ENCODE results near the gene MAEA.

Gene MAEA

GRCh38 chr4:1244081-1244977 lies 45.4 kb upstream of the MAEA start:
- Histone ChIP-seq H3K36me3 (peaks cover 21 to 49% (median 33%) of the 10 kb centered on the region in 11 experiments), H3K27me3 (no peaks in the 10 kb centered on the region), H3K4me3 (peak overlapping the region in 3 of 10 experiments; percentile 12 to 33 (median 28); a peak in 3 of 20 replicates), H3K4me2 (peak overlapping the region; percentile 90 to 100 (median 100)), H3K9me3 (replicated peaks in 1 of 11) (no peaks in the 10 kb centered on the region), H3K4me1 (peaks cover 44 to 58% (median 53%) of the 10 kb centered on the region in 10 experiments), H3K27ac (peak overlapping the region in 10 of 11 experiments; percentile 2 to 98 (median 75); a peak in 18 of 22 replicates), H3K9ac (peak overlapping the region in 10 of 11 experiments; percentile 42 to 99 (median 97); a peak in 19 of 22 replicates), H4K20me1 (peaks cover 79 to 89% (median 81%) of the 10 kb centered on the region in 11 experiments)
- no peak for TF ChIP-seq Cebpa-rat (IDR thresholded peaks at IDR 0.05)

GRCh38 chr4:1244978-1245471 lies 44.7 kb upstream of the MAEA start:
- peaks cover 14 to 42% (median 26%) of the 10 kb centered on the region in 11 experiments for H3K36me3 ChIP-seq
- TF ChIP-seq Cebpa-rat (IDR thresholded peaks at IDR 0.05), result no peak
- peak overlapping the region in 8 of 11 experiments; percentile 66 to 98 (median 77); a peak in 13 of 22 replicates for H3K27ac ChIP-seq
- H3K4me1 ChIP-seq, result peaks cover 48 to 63% (median 57%) of the 10 kb centered on the region in 10 experiments
- H3K27me3 ChIP-seq, result no peaks in the 10 kb centered on the region
- H3K9ac ChIP-seq, result peak overlapping the region in 10 of 11 experiments; percentile 51 to 99 (median 98); a peak in 17 of 22 replicates
- peak overlapping the region; percentile 90 to 100 (median 100) for H3K4me2 ChIP-seq
- peaks cover 72 to 82% (median 74%) of the 10 kb centered on the region in 11 experiments for H4K20me1 ChIP-seq
- peak overlapping the region in 1 of 10 experiments; percentile 12; a peak in 2 of 20 replicates for H3K4me3 ChIP-seq
- H3K9me3 ChIP-seq (replicated peaks in 1 of 11), result no peaks in the 10 kb centered on the region

GRCh38 chr4:1245481-1246051 lies 44.1 kb upstream of the MAEA start:
- Histone ChIP-seq H3K27me3 (no peaks in the 10 kb centered on the region), H3K4me1 (peaks cover 53 to 68% (median 63%) of the 10 kb centered on the region in 10 experiments), H3K4me2 (peak overlapping the region; percentile 90 to 100 (median 100)), H3K9ac (peak overlapping the region; percentile 91 to 99 (median 98); a peak in 21 of 22 replicates), H3K27ac (peak overlapping the region in 7 of 11 experiments; percentile 96 to 98 (median 98); a peak in 11 of 22 replicates), H3K36me3 (peaks cover 11 to 41% (median 21%) of the 10 kb centered on the region in 11 experiments), H3K9me3 (replicated peaks in 1 of 11) (peaks cover 0 to 3% (median 1%) of the 10 kb centered on the region in 11 experiments; a peak in 10 of 22 replicates), H4K20me1 (peaks cover 68 to 77% (median 70%) of the 10 kb centered on the region in 11 experiments), H3K4me3 (peak overlapping the region; percentile 86 to 94 (median 90); a peak in 17 of 20 replicates)
- TF ChIP-seq Cebpa-rat (IDR thresholded peaks at IDR 0.05), result no peak

GRCh38 chr4:1246111-1246881 lies 43.4 kb upstream of the MAEA start:
- Histone ChIP-seq H3K9ac (peak overlapping the region; percentile 91 to 99 (median 98)), H3K27ac (peak overlapping the region in 10 of 11 experiments; percentile 95 to 98 (median 98); a peak in 18 of 22 replicates), H3K4me2 (peak overlapping the region; percentile 90 to 100 (median 100)), H3K36me3 (peaks cover 9 to 41% (median 21%) of the 10 kb centered on the region in 11 experiments), H4K20me1 (peaks cover 61 to 70% (median 62%) of the 10 kb centered on the region in 11 experiments), H3K27me3 (no peaks in the 10 kb centered on the region), H3K9me3 (replicated peaks in 1 of 11) (peaks cover 4 to 10% (median 8%) of the 10 kb centered on the region in 11 experiments; a peak in 20 of 22 replicates), H3K4me3 (peak overlapping the region; percentile 86 to 94 (median 90)), H3K4me1 (peaks cover 57 to 76% (median 69%) of the 10 kb centered on the region in 10 experiments)
- no peak for TF ChIP-seq Cebpa-rat (IDR thresholded peaks at IDR 0.05)

- no peak for TF ChIP-seq Cebpa-rat (IDR thresholded peaks at IDR 0.05)
- H3K4me3 ChIP-seq, result peak overlapping the region; percentile 86 to 94 (median 90)
- no peaks in the 10 kb centered on the region for H3K27me3 ChIP-seq
- peak overlapping the region; percentile 90 to 100 (median 100) for H3K4me2 ChIP-seq
- H3K9me3 ChIP-seq (replicated peaks in 1 of 11), result peaks cover 13 to 19% (median 17%) of the 10 kb centered on the region in 11 experiments; a peak in 20 of 22 replicates
- H3K27ac ChIP-seq, result peak overlapping the region; percentile 93 to 98 (median 97)
- peak overlapping the region; percentile 91 to 99 (median 98) for H3K9ac ChIP-seq
- H3K4me1 ChIP-seq, result peaks cover 57 to 73% (median 69%) of the 10 kb centered on the region in 10 experiments
- peaks cover 52 to 61% (median 54%) of the 10 kb centered on the region in 11 experiments for H4K20me1 ChIP-seq
- peaks cover 11 to 41% (median 23%) of the 10 kb centered on the region in 11 experiments; a peak in 20 of 22 replicates for H3K36me3 ChIP-seq
These were observed 42.5 kb upstream of the MAEA start for GRCh38 chr4:1246901-1247863.

- no peak for TF ChIP-seq Cebpa-rat (IDR thresholded peaks at IDR 0.05)
These were observed 41.8 kb upstream of the MAEA start for GRCh38 chr4:1247864-1248244.

More at GRCh38 chr4:1247864-1248244, 41.8 kb upstream of the MAEA start:
- Histone ChIP-seq H3K9ac (peak overlapping the region; percentile 91 to 99 (median 98)), H3K9me3 (replicated peaks in 1 of 11) (peaks cover 18 to 26% (median 24%) of the 10 kb centered on the region in 11 experiments), H3K4me3 (peak overlapping the region; percentile 86 to 94 (median 90)), H3K27ac (peak overlapping the region; percentile 93 to 98 (median 97)), H3K36me3 (peaks cover 13 to 39% (median 23%) of the 10 kb centered on the region in 11 experiments; a peak in 20 of 22 replicates), H3K27me3 (no peaks in the 10 kb centered on the region), H3K4me1 (peaks cover 57 to 66% (median 62%) of the 10 kb centered on the region in 10 experiments), H4K20me1 (peaks cover 45 to 55% (median 47%) of the 10 kb centered on the region in 11 experiments), H3K4me2 (peak overlapping the region; percentile 90 to 100 (median 100))
